SJSA1 (cell line): ENCODE measurements around the gene FILIP1L. TPM values are rescaled to one million over a fixed set of nuclear protein-coding genes. Genes with fewer than 3 reads are reported as not detected.

ENCODE experiments used
- DNase-seq, 2 experiments: peaks; one replicate each; pipeline ENCODE4 v3.0.0-alpha.2; 2015 to 2020; ENCODE audit warnings: low spot score in 2 of 2, low read depth in 1 of 2
- H3K27ac ChIP-seq: fragments of 250-450 bp; sonication (Bioruptor Pico); 2 replicates; pipeline ENCODE4 v1.5.1; 2020; ENCODE audit warnings: mild to moderate bottlenecking, moderate library complexity
- H3K27me3 ChIP-seq: fragments of 250-450 bp; sonication (Bioruptor Pico); replicated peaks from 2 replicates; pipeline ENCODE4 v1.5.1; 2020; ENCODE audit warnings: mild to moderate bottlenecking, moderate library complexity
- H3K36me3 ChIP-seq: fragments of 250-450 bp; sonication (Bioruptor Pico); 2 replicates; pipeline ENCODE4 v1.5.1; 2020; ENCODE audit warnings: mild to moderate bottlenecking
- H3K4me1 ChIP-seq: fragments of 250-450 bp; sonication (Bioruptor Pico); replicated peaks from 2 replicates; pipeline ENCODE4 v1.6.1; 2021; ENCODE audit warnings: mild to moderate bottlenecking
- H3K4me3 ChIP-seq: fragments of 250-450 bp; sonication (Bioruptor Pico); 2 replicates; pipeline ENCODE4 v1.5.1; 2020; ENCODE audit warnings: mild to moderate bottlenecking
- H3K9me3 ChIP-seq: fragments of 250-450 bp; sonication (Bioruptor Pico); replicated peaks from 2 replicates; pipeline ENCODE4 v1.5.1; 2020; ENCODE audit warnings: mild to moderate bottlenecking
- total RNA-seq: library from RNA; depleted of rRNA; stranded (reverse); fragments of >200 nt; shearing (Covaris generic); gene quantifications from 2 replicates; pipeline ENCODE4 v1.2.3, GENCODE V29; 2014

Gene FILIP1L
- total RNA-seq, 1 experiment from 2014 or later: 27.0 TPM

- Histone ChIP-seq H3K36me3 (no peaks in the 10 kb centered on the region), H3K27me3 (no peaks in the 10 kb centered on the region), H3K9me3 (no peaks in the 10 kb centered on the region), H3K27ac (peak overlapping the region; percentile 6; the same call in 1 of the 2 replicates), H3K4me1 (peaks cover 13% of the 10 kb centered on the region), H3K4me3 (no peak overlapping the region)
- DNase-seq: peak in 1 of 2 experiments; percentile 54
Observed at GRCh38 chr3:99909714-99910495, 204.4 kb downstream of the FILIP1L start.

GRCh38 chr3:99907959-99908544 lies 206.2 kb downstream of the FILIP1L start:
- Histone ChIP-seq H3K9me3 (no peaks in the 10 kb centered on the region), H3K36me3 (no peaks in the 10 kb centered on the region), H3K4me1 (peaks cover 13% of the 10 kb centered on the region), H3K4me3 (no peak overlapping the region), H3K27me3 (no peaks in the 10 kb centered on the region), H3K27ac (no peak overlapping the region)
- no peak for DNase-seq

GRCh38 chr3:99903869-99904268 lies 210.4 kb downstream of the FILIP1L start:
- H3K27me3 ChIP-seq: no peaks in the 10 kb centered on the region
- H3K27ac ChIP-seq: no peak overlapping the region
- no peak overlapping the region for H3K4me3 ChIP-seq
- no peak for DNase-seq
- H3K36me3 ChIP-seq: no peaks in the 10 kb centered on the region
- H3K4me1 ChIP-seq: peaks cover 24% of the 10 kb centered on the region
- H3K9me3 ChIP-seq: no peaks in the 10 kb centered on the region

DNA sequence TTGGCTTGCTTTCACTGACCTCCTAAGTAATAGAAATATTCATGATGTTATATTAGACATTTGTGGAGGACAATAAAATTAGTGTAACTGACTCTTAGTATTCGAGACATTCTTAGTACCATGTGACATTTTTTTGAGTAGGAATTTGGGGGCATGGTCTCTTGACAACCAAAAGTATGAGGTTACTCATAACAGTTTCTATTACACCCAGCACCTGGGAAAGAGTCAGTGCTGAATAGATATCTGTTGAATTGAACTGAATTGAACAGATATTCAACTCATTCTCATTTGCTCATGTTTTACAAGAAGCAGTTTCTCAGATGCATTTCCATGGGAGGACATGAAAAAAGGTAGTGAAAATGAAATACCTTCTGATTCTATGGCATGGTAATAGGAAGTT lies 212.2 kb downstream of the FILIP1L start:
- Histone ChIP-seq H3K4me3 (no peak overlapping the region), H3K9me3 (no peaks in the 10 kb centered on the region), H3K27ac (peak overlapping the region; percentile 88), H3K4me1 (peaks cover 30% of the 10 kb centered on the region), H3K27me3 (no peaks in the 10 kb centered on the region), H3K36me3 (no peaks in the 10 kb centered on the region)
- no peak for DNase-seq

DNA sequence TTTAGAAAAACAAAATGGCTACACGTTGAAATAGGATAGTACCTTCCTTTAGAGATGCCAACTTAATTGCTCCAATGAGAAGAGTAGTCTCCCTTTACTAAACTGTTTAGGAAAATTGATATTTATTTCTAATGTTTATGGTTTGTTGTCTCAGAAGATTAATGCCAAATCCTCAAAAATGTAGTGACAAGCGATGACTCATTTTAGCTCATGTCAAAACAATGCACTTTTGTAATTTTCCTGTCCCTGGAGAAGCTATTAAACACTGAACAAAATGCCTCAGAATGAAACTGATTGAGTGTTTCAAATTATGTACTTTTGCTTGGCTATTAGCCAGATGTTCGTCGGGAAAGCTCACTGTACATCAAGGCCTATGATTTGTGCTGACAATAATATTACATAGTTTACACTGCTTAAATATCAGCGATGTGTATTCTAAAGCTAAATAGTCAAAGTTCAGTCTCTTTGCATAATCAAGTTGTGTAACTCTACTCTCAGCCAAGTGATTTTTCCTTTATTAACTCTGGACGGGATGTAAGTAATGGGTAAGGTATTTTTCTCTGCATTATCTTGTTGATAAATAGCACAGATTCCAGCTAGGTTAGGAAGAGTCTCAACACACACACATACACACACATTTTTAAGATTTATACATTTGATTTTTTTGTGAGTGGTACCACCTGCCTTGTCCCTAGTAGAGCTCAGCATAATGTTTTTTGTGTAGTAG lies 212.9 kb downstream of the FILIP1L start:
- H3K36me3 ChIP-seq: no peaks in the 10 kb centered on the region
- no peak overlapping the region for H3K4me3 ChIP-seq
- peak in 1 of 2 experiments; percentile 90 for DNase-seq
- H3K27me3 ChIP-seq: no peaks in the 10 kb centered on the region
- H3K27ac ChIP-seq: peak overlapping the region; percentile 88
- H3K9me3 ChIP-seq: no peaks in the 10 kb centered on the region
- H3K4me1 ChIP-seq: peaks cover 37% of the 10 kb centered on the region

- H3K9me3 ChIP-seq: no peaks in the 10 kb centered on the region
- H3K4me3 ChIP-seq: no peak overlapping the region
- H3K36me3 ChIP-seq: no peaks in the 10 kb centered on the region
- peaks cover 47% of the 10 kb centered on the region for H3K4me1 ChIP-seq
- no peaks in the 10 kb centered on the region for H3K27me3 ChIP-seq
- H3K27ac ChIP-seq: peak overlapping the region; percentile 88
- DNase-seq: no peak
Observed at GRCh38 chr3:99900248-99900647, 214.1 kb downstream of the FILIP1L start.

GRCh38 chr3:99899603-99900002 lies 214.7 kb downstream of the FILIP1L start:
- Histone ChIP-seq H3K4me1 (peaks cover 54% of the 10 kb centered on the region), H3K27me3 (no peaks in the 10 kb centered on the region), H3K36me3 (no peaks in the 10 kb centered on the region), H3K27ac (no peak overlapping the region), H3K4me3 (no peak overlapping the region), H3K9me3 (no peaks in the 10 kb centered on the region)
- DNase-seq: no peak

DNA sequence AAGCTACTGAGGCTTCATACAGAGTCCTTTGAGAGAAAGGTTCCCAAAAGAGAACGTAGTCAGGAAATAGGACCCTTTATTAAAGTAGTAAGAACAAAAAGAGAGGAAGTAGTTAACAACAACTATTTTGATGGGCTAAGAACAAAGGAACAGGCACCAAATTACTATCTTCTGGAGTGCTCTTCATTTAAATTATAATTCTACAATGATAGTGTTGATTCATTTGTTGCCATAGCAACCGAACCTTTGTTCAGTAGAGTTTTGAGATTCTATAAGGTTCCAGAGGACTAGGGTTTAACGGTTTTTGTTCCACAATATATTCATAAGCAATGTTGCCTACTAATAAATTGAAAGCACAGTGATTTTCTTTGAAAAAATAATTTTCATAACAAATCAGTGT lies 217.8 kb downstream of the FILIP1L start:
- Histone ChIP-seq H3K27ac (peak overlapping the region; percentile 99), H3K36me3 (no peaks in the 10 kb centered on the region), H3K9me3 (no peaks in the 10 kb centered on the region), H3K27me3 (no peaks in the 10 kb centered on the region), H3K4me1 (peaks cover 57% of the 10 kb centered on the region), H3K4me3 (no peak overlapping the region)
- no peak for DNase-seq

- H3K36me3 ChIP-seq: no peaks in the 10 kb centered on the region
- peaks cover 56% of the 10 kb centered on the region for H3K4me1 ChIP-seq
- H3K27me3 ChIP-seq: no peaks in the 10 kb centered on the region
- peak overlapping the region; percentile 99 for H3K27ac ChIP-seq
- H3K9me3 ChIP-seq: no peaks in the 10 kb centered on the region
- no peak overlapping the region for H3K4me3 ChIP-seq
- DNase-seq: peak; percentile 77 to 95
Observed at GRCh38 chr3:99895703-99896441, 218.4 kb downstream of the FILIP1L start.

GRCh38 chr3:99895131-99895696 lies 219.1 kb downstream of the FILIP1L start:
- H3K27me3 ChIP-seq: no peaks in the 10 kb centered on the region
- H3K9me3 ChIP-seq: no peaks in the 10 kb centered on the region
- peak overlapping the region; percentile 99 for H3K27ac ChIP-seq
- no peak for DNase-seq
- no peak overlapping the region for H3K4me3 ChIP-seq
- no peaks in the 10 kb centered on the region for H3K36me3 ChIP-seq
- H3K4me1 ChIP-seq: peaks cover 50% of the 10 kb centered on the region

GRCh38 chr3:99892332-99892731 lies 222.0 kb downstream of the FILIP1L start:
- no peak for DNase-seq
- peaks cover 46% of the 10 kb centered on the region for H3K4me1 ChIP-seq
- H3K27me3 ChIP-seq: no peaks in the 10 kb centered on the region
- H3K9me3 ChIP-seq: no peaks in the 10 kb centered on the region
- H3K36me3 ChIP-seq: no peaks in the 10 kb centered on the region
- no peak overlapping the region for H3K4me3 ChIP-seq
- H3K27ac ChIP-seq: peak overlapping the region; percentile 85; the same call in 1 of the 2 replicates

GRCh38 chr3:99891610-99892285 lies 222.6 kb downstream of the FILIP1L start:
- Histone ChIP-seq H3K4me3 (no peak overlapping the region), H3K4me1 (peaks cover 40% of the 10 kb centered on the region), H3K9me3 (no peaks in the 10 kb centered on the region), H3K36me3 (no peaks in the 10 kb centered on the region), H3K27me3 (no peaks in the 10 kb centered on the region), H3K27ac (peak overlapping the region; percentile 85)
- DNase-seq: no peak

GRCh38 chr3:99885851-99886250 lies 228.4 kb downstream of the FILIP1L start:
- Histone ChIP-seq H3K27me3 (no peaks in the 10 kb centered on the region), H3K27ac (no peak overlapping the region), H3K36me3 (no peaks in the 10 kb centered on the region), H3K9me3 (no peaks in the 10 kb centered on the region), H3K4me1 (no peaks in the 10 kb centered on the region; the same call in 1 of the 2 replicates), H3K4me3 (no peak overlapping the region)
- no peak for DNase-seq
